NCI-H2029 (cell line): ENCODE measurements around the gene AQP7.
"Not testable (repeated sequence)": the region's sequence is repeated elsewhere in the genome, so short reads cannot be mapped to it uniquely, and the experiment has no call there.

Source experiments
- DNase-seq: peaks from one replicate; lab custom pipeline; 2025; lab: John Stamatoyannopoulos, UW

The AQP7 gene

GRCh38 chr9:33433871-33434270 lies 31.5 kb upstream of the AQP7 start:
- DNase-seq = no peak

- no peak for DNase-seq
These were observed 29.1 kb upstream of the AQP7 start for GRCh38 chr9:33431420-33431819.

DNA sequence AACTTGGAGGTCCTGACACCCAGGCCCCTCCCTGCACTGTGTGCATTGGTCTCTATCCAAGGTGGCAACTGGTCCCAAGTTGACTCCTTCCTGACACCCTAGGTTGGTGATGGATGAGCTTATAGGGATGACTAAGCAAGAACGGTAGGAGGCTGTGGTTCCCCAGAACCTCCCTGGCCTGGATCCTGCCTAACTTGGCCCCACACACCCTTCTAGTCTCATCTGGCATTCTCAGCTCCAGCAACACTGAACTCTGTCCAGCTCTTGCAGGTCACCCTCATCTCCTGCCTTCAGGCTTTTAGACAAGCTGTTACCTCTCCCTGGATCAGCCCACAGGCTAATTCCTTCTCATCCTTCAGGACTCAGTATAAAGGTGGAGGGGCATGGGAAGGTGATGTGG lies 28.6 kb upstream of the AQP7 start:
- DNase-seq = no peak

DNA sequence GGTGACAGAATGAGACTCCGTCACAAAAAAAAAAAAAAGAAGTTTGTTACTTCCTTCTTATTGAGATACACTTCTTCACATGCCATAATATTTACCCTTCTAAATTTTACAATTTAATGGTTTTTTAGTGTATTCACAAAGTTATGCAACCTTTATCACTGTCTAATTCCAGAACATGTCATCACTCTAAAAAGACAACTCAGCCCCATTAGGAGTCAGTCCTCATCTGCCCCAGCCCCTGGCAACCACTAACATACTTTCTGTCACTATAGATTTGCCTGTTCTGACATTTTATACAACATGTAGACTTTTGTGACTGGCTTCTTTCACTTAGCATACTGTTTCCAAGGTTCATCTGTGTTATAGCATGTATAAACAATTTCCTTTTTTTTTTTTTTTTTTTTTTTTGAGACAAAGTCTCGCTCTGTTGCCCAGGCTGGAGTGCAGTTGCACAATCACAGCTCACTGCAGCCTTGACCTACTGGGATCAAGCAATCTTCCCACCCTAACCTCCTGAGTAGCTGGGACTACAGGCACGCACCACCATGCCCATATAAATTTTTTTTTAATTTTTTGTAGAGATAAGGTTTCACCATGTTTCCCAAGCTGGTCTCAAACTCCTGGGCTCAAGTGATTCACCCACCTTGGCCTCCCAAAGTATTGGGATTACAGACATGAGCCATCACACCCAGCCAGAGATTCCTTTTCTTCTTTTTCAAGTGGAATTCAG lies 27.1 kb upstream of the AQP7 start:
- no peak for DNase-seq

DNA sequence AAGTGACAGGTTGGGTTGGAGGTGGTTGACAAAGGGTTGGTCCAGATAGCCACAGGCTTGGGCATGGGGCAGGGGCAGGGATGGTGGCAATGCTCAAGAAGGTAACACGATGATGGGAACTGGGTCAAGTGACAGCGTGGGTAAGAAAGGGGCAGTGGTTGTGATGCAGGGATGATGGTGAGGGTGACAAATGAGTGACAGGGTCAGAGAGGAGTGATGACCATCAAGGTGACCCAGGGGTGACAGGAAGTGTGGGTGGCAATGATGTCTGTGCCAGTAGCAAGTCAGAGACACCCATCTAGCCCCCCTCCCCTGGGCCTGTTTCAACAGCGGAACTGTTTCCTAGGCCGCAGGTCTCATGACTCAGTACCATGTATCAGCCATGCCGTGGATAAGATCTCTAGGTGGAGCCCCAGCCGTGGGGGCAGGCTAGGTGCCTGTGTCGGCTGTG lies 24.5 kb upstream of the AQP7 start:
- no peak for DNase-seq

DNA sequence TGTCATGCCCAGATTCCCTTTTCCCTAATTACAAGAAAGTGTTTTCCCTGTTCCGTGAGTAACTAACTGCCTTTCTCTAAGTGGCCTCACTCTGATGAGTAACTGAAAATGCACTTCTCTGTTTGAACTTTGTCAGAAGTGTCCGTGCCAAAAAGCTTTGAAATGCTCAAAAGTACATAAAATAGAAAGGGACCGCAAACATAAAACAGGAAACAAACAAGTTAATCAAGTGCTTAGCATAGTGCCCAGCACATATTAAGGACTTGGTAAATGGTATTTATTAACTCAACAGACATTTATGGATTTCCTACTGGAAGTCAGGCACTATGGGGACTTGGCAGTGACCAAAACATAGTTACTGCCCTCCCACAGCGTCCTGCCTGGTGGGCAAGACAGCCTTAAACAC lies 22.8 kb upstream of the AQP7 start:
- DNase-seq = no peak

DNA sequence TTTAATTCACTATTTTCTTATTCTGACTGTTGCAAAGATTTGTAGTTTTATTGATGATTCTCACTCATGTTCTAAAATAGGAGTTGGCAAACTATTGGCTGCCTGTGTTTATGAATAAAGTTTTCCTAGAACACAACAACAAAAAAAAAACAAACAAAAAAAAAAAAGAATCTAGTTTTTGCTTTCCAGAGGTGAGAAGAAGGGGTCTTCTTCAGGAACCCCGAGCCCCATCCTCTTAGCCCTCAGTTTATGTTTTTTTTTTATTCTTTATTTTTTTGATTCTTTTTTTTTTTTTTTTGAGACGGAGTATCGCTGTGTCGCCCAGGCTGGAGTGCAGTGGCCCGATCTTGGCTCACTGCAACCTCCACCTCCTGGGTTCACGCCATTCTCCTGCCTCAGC lies 22.1 kb upstream of the AQP7 start:
- not testable (repeated sequence) for DNase-seq

DNA sequence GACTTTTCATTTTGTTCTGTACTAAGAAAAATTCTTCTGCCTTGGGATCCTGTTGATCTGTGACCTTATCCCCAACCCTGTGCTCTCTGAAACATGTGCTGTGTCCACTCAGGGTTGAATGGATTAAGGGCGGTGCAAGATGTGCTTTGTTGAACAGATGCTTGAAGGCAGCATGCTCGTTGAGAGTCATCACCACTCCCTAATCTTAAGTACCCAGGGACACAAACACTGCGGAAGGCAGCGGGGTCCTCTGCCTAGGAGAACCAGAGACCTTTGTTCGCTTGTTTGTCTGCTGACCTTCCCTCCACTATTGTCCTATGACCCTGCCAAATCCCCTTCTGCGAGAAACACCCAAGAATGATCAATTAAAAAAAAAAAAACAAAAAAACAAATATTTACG lies 21.7 kb upstream of the AQP7 start:
- DNase-seq = not testable (repeated sequence)

- no peak for DNase-seq
These were observed 17.4 kb upstream of the AQP7 start for GRCh38 chr9:33419708-33420303.

- DNase-seq = no peak
These were observed 15.7 kb upstream of the AQP7 start for GRCh38 chr9:33418090-33418489.

GRCh38 chr9:33416996-33417395 lies 14.6 kb upstream of the AQP7 start:
- DNase-seq = no peak

- peak; percentile 89 for DNase-seq
These were observed 13.2 kb upstream of the AQP7 start for GRCh38 chr9:33415501-33416038.

GRCh38 chr9:33414889-33415500 lies 12.6 kb upstream of the AQP7 start:
- DNase-seq = no peak

- no peak for DNase-seq
These were observed 11.9 kb upstream of the AQP7 start for GRCh38 chr9:33414268-33414667.

DNA sequence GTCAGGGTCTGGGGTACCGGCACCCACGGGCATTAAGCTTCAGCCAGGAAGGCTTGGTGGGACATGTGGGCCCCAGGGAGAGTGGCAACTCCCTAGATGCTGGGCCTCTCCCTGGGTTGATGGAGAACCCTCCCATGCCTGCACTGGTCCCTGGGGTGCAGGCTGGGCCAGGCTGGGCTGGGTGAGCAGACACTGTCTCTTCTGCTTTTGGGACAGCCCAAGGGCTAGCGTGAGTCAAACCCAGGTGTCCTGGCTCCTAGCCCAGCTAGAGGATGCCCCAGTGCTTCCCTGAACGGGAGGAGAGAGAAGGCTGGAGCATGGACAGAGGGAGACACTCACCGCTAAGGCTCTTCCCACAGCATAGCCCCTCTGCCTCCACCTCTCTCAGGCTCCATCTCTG lies 5.7 kb upstream of the AQP7 start:
- no peak for DNase-seq

DNA sequence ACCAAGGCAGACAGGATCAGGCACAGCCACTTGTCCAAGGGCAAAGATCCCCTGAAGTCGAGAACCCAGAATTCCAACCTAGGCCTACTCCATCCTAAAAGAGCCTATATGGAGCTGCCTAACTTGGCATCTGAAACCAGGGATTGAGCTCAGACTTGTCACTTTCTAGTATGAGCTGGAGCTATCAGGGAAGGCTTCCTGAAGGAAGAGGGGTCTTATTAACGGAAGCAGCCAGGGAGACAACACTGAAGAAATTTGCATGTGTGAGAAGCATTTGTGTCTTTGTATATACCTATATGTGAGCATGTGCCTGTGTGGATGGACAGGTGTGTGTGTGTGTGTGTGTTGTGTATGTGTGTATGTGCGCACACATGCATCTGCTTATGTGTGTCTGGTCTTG lies 4.7 kb upstream of the AQP7 start:
- DNase-seq = no peak

GRCh38 chr9:33404788-33405362 lies 2.5 kb upstream of the AQP7 start:
- no peak for DNase-seq

DNA sequence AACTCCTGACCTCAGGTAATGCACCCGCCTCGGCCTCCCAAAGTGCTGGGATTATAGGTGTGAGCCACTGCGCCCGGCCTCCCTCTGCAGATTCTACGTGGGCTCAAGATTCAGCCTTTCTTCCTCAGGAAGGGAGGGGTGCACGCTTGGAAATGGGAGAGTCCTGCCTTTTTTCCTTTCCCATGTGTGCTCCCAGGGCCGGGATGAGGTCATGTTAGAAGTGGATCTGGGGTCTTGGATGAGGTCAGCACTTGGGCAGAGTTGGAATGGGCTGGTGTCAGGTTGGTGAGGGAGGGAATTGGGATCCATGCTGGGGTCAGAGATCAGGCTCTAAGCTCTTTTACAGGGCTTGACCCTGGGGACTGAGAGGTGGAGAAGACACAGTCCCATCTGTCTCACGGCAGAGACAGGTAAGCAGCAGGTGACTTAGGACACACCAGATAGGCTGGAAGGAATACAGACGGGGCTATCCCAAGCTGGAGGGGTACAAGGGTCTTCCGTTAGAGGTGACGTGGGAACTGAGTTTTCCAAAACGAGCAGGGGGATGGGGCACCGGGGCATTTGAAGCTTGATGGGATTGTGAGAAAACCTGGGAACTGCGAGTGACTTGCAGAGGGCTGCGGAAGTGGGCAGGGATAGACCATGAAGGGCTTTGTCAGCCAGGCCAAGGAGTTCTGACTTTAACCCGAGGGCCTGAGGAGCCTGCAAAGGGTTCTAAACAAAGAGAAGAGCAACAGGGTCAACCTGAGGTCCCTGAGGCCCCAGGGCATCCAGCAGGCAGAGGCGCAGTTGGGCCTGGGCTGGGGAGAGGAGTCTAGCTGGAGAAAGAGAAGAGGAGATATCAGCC lies 1.8 kb upstream of the AQP7 start:
- DNase-seq = no peak

DNA sequence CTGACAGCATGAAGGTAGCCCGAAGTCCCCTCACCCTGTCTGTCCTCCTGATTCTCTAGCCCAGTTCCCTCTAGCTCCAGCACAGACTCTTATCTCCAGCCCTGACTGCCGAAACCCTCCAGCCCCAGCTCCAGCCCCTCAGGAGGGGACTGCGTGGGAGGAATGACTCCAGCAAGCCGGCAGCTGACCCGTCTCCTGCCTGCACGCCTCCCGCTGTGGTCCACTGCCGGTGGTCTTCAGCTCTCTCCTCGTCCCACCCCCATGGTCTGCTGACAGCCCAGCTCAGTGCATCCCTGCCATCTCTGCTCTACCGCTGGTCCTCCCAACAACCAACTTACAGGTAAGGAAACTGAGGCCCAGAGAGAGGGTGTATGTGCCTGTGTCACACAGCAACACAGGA lies 559 bp downstream of the AQP7 start:
- DNase-seq = not testable (repeated sequence)

DNA sequence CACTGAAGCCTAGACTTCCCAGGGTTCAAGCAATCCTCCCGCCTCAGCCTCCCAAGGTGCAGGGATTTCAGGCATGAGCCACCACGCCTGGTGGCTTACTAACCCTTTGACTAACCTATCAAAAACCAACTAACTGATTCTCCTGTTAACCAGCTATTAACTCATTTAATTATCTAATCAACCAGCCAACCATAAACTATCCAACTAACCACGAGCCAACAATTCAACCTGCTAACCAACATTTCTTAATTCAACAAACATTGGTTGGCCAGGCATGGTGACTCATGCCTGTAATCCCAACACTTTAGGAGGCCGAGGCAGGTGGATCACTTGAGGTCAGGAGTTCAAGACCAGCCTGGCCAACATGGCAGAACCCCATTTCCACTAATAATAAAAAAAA lies 3.3 kb downstream of the AQP7 start:
- DNase-seq = not testable (repeated sequence)

DNA sequence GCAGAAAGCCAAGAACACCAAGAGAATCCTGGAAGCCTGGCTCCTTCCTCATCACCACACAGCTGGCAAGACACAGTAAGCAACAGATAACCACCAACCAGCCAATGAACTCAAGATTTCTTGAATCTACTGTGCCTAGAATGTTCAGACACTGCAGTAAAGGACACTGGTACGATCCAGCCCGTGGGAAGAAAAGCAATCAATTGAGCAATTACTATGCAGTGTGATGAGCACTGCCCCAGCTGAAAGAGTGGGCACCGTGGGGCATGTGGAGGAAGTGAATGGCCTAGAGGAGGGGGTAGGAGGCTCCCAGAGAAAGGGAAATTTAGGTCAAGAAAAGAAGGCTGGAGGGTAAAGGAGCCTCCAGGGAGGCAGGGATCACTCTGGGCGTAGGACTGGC lies 4.6 kb downstream of the AQP7 start:
- DNase-seq = not testable (repeated sequence)
